Gastroesophageal sphincter (tissue), 3 donors: Measurements from ENCODE around the gene COG5.

Experiments used
- CTCF ChIP-seq, 4 experiments: fragments of 200-600 bp in 2 of 4; fragments of 450-650 bp in 2 of 4; sonication (generic) in 1 of 4; IDR thresholded peaks; one replicate each; pipeline ENCODE4 v1.5.1; 2017 to 2019; ENCODE audit warnings: antibody characterized with exemption in 4 of 4, mild to moderate bottlenecking in 2 of 4, moderate library complexity in 2 of 4
- EP300 ChIP-seq: sonication (generic); formaldehyde crosslinking; IDR thresholded peaks from one replicate; pipeline ENCODE4 v1.6.1; 2017; ENCODE audit warnings: antibody characterized with exemption, mild to moderate bottlenecking

GRCh38 chr7:107499731-107500130 is 64.0 kb downstream of the COG5 start:
- TF ChIP-seq CTCF (IDR thresholded peaks at IDR 0.05) = no peak
- no peak for TF ChIP-seq EP300
